Transverse colon (tissue), 4 donors: ENCODE results near the gene KAT8. TPM values are rescaled to one million over a fixed set of nuclear protein-coding genes. Genes with fewer than 3 reads are reported as not detected.

Experiments
- DNase-seq: peaks from one replicate; pipeline ENCODE4 v3.0.0-alpha.2; 2019
- H3K27ac ChIP-seq, 4 donors: fragments of 200-600 bp; sonication (generic); 2 replicates each; pipeline ENCODE4 v1.5.1; 2016 to 2018; ENCODE audit warnings: inconsistent platforms in 4 of 4
- H3K27me3 ChIP-seq: fragments of 200-600 bp; sonication (generic); 2 replicates; pipeline ENCODE4 v1.5.1; 2017; ENCODE audit warnings: inconsistent platforms
- H3K36me3 ChIP-seq, 4 donors: fragments of 200-600 bp; sonication (generic); 2 replicates each; pipeline ENCODE4 v1.5.1; 2017 to 2019; ENCODE audit warnings: inconsistent platforms in 4 of 4
- H3K4me1 ChIP-seq, 4 donors: fragments of 200-600 bp; sonication (generic); 2 replicates each; pipeline ENCODE4 v1.5.1; 2017 to 2020; ENCODE audit warnings: inconsistent platforms in 4 of 4
- H3K4me3 ChIP-seq, 4 donors: fragments of 200-600 bp; sonication (generic); 1 replicate in 1 of 4; 2 replicates in 3 of 4; pipeline versions ENCODE4 v1.5.1 to v1.6.1; 2017 to 2019; ENCODE audit warnings: inconsistent platforms in 4 of 4
- H3K9me3 ChIP-seq, 2 donors: fragments of 200-600 bp; sonication (generic); 2 replicates each; pipeline ENCODE4 v1.5.1; 2017 to 2019; ENCODE audit warnings: inconsistent platforms in 2 of 2
- CTCF ChIP-seq, 5 experiments: fragments of 200-600 bp in 3 of 5; fragments of 450-650 bp in 2 of 5; sonication (generic) in 3 of 5; IDR thresholded peaks; 1 replicate in 2 of 5; 2 replicates in 3 of 5; pipeline ENCODE4 v1.5.1; 2016 to 2017; ENCODE audit warnings: antibody characterized with exemption in 5 of 5, inconsistent platforms in 3 of 5, mild to moderate bottlenecking in 2 of 5, moderate library complexity in 1 of 5
- EP300 ChIP-seq: sonication (generic); formaldehyde crosslinking; IDR thresholded peaks from one replicate; pipeline ENCODE4 v1.6.1; 2017; ENCODE audit warnings: antibody characterized with exemption, low read depth
- POLR2A ChIP-seq: fragments of 450-650 bp; IDR thresholded peaks from one replicate; pipeline ENCODE4 v1.6.1; 2016; ENCODE audit warnings: antibody characterized with exemption, mild to moderate bottlenecking, moderate library complexity
- POLR2AphosphoS5 ChIP-seq, 3 donors: sonication (generic); formaldehyde crosslinking; IDR thresholded peaks; one replicate each; pipeline ENCODE4 v1.6.1; 2016; ENCODE audit warnings: antibody characterized with exemption in 3 of 3
- WGBS, 2 donors: methylation state at CpG; one replicate each; pipeline ENCODE4 v1.1.5; 2018; ENCODE audit warnings: low coverage in 1 of 2; 5-methylcytosine and 5-hydroxymethylcytosine counted together
- in situ Hi-C, 4 donors: fragments of 200-750 bp; cut with MboI; loops; one replicate each; pipeline versions ENCODE4 v1.15.0 to v1.15.1; 2017; ENCODE audit warnings: low sequenced_read_pairs in 3 of 4, low pct_ligation_motif_present in 1 of 4, low pct_unique_long_range_greater_than_20kb in 1 of 4
- intact Hi-C: fragments of 100-400 bp; cut with DNase I; formaldehyde crosslinking; loops from one replicate; pipeline ENCODE4 v1.15.1; 2023; ENCODE audit warnings: low total_unique reads
- total RNA-seq, 4 donors: library from RNA; depleted of rRNA; stranded (reverse); fragments of >200 nt; gene quantifications; one replicate each; pipeline ENCODE4 v1.1.0, GENCODE V29; 2016

KAT8 gene
- total RNA-seq, 4 donors from 2014 or later = 61.0 to 93.5 (median 62.1) TPM

GRCh38 chr16:31129568-31130335 lies 12.3 kb downstream of the KAT8 start:
- Histone ChIP-seq H3K9me3 (no peaks in the 10 kb centered on the region), H3K27ac (peak overlapping the region; percentile 91 to 94 (median 93)), H3K27me3 (no peaks in the 10 kb centered on the region), H3K4me3 (no peak overlapping the region), H3K36me3 (no peaks in the 10 kb centered on the region), H3K4me1 (peaks cover 29 to 75% (median 67%) of the 10 kb centered on the region in 4 donors)
- in situ Hi-C loops (no loop called here), intact Hi-C loops (no loop called here)
- peak; percentile 48 for DNase-seq
- WGBS, 2 donors = 50% methylated on average over 27 of the region's 29 CpGs; no CpG with 5 or more reads in 1 of the 2 donors
- peak in 1 of 5 experiments; percentile 11 for TF ChIP-seq CTCF (IDR thresholded peaks at IDR 0.05)
- TF ChIP-seq POLR2AphosphoS5 (IDR thresholded peaks at IDR 0.05) = no peak
- no peak for TF ChIP-seq POLR2A

- peak; percentile 15 for TF ChIP-seq POLR2A
- TF ChIP-seq CTCF (IDR thresholded peaks at IDR 0.05) = no peak
- TF ChIP-seq EP300 = no peak
- TF ChIP-seq POLR2AphosphoS5 (IDR thresholded peaks at IDR 0.05) = no peak
- Histone ChIP-seq H3K4me1 (peaks cover 29 to 75% (median 67%) of the 10 kb centered on the region in 4 donors), H3K9me3 (no peaks in the 10 kb centered on the region), H3K4me3 (no peak overlapping the region), H3K27ac (peak overlapping the region; percentile 91 to 94 (median 93)), H3K36me3 (no peaks in the 10 kb centered on the region), H3K27me3 (no peaks in the 10 kb centered on the region)
- in situ Hi-C loops = no loop called here
- WGBS, 2 donors = 42% methylated on average over 3 of the region's 10 CpGs; no CpG with 5 or more reads in 1 of the 2 donors
- intact Hi-C loops = no loop called here
- DNase-seq = no peak
Measured at GRCh38 chr16:31130336-31130891, 12.9 kb downstream of the KAT8 start.

- 26 to 60% methylated on average over 1 to 6 of the region's 6 CpGs for WGBS, 2 donors
- Histone ChIP-seq H3K4me3 (no peak overlapping the region), H3K27ac (peak overlapping the region; percentile 91 to 94 (median 93)), H3K9me3 (no peaks in the 10 kb centered on the region), H3K27me3 (no peaks in the 10 kb centered on the region), H3K4me1 (peaks cover 29 to 76% (median 67%) of the 10 kb centered on the region in 4 donors), H3K36me3 (no peaks in the 10 kb centered on the region)
- DNase-seq = peak; percentile 92
- TF ChIP-seq CTCF (IDR thresholded peaks at IDR 0.05) = peak in 1 of 5 experiments; percentile 11
- TF ChIP-seq EP300 = no peak
- TF ChIP-seq POLR2A = peak; percentile 31
- TF ChIP-seq POLR2AphosphoS5 (IDR thresholded peaks at IDR 0.05) = peak in 2 of 3 donors; percentile 56 to 72
- intact Hi-C loops = no loop called here
- in situ Hi-C loops = no loop called here
Measured at GRCh38 chr16:31130899-31131298, 13.4 kb downstream of the KAT8 start.

- intact Hi-C loops (no loop called here), in situ Hi-C loops (no loop called here)
- WGBS, 2 donors = 73% methylated on average over 10 of the region's 11 CpGs; no CpG with 5 or more reads in 1 of the 2 donors
- Histone ChIP-seq H3K27ac (peak overlapping the region; percentile 91 to 94 (median 93)), H3K4me1 (peaks cover 29 to 81% (median 67%) of the 10 kb centered on the region in 4 donors), H3K9me3 (no peaks in the 10 kb centered on the region), H3K27me3 (no peaks in the 10 kb centered on the region), H3K36me3 (no peaks in the 10 kb centered on the region), H3K4me3 (no peak overlapping the region)
- DNase-seq = no peak
- TF ChIP-seq EP300 (no peak), POLR2AphosphoS5 (IDR thresholded peaks at IDR 0.05) (no peak), CTCF (IDR thresholded peaks at IDR 0.05) (no peak), POLR2A (no peak)
Measured at GRCh38 chr16:31131416-31131815, 14.0 kb downstream of the KAT8 start.
